ENCODE data around the gene SH3RF3. TPM values are rescaled to one million over a fixed set of nuclear protein-coding genes. Genes with fewer than 3 reads are reported as not detected.

The SH3RF3 gene
- total and polyA plus RNA-seq, 9 of the 15 experiments (the other 6 are each of a cell fraction or from before 2014, with no cell fraction given): 0.02 TPM; not detected in 8

- intact Hi-C loops (cut with micrococcal nuclease) (no loop called here), in situ Hi-C loops (cut with MboI) (no loop called here)
- Histone ChIP-seq H3K9me1 (ENCODE audit: control insufficient read depth, insufficient read depth, low read length) (no peaks in the 10 kb centered on the region), H4K20me1 (replicated peaks; ENCODE audit: control insufficient read depth, insufficient read depth, low read length) (peaks cover 6% of the 10 kb centered on the region; the same call in 1 of the 2 replicates), H3K9me3 (replicated peaks; ENCODE audit: control insufficient read depth, insufficient read depth, low read depth, low read length) (no peaks in the 10 kb centered on the region), H3K4me1 (replicated peaks in 1 of 2; ENCODE audit: control insufficient read depth in 2 of 2, insufficient read depth in 2 of 2, low read length in 2 of 2) (no peaks in the 10 kb centered on the region), H3K4me3 (no peak overlapping the region), H3K27ac (ENCODE audit: extremely low read depth, low read depth, low read length) (no peak overlapping the region), H3K79me2 (ENCODE audit: control insufficient read depth, insufficient read depth, low read length) (no peaks in the 10 kb centered on the region), H2AFZ (ENCODE audit: low read depth, low read length) (no peak overlapping the region), H3K36me3 (ENCODE audit: control insufficient read depth, insufficient read depth, low read length) (no peaks in the 10 kb centered on the region), H3K9ac (ENCODE audit: insufficient read depth in 1 of 2, low read depth in 2 of 2, low read length in 2 of 2) (no peak overlapping the region), H3K27me3 (ENCODE audit: control insufficient read depth in 2 of 2, insufficient read depth in 2 of 2, low read length in 2 of 2) (peaks cover 13 to 48% of the 10 kb centered on the region in 2 experiments), H3K4me2 (ENCODE audit: insufficient read depth, low read length) (no peak overlapping the region)
- DNase-seq (ENCODE audit: extremely low read depth in 1 of 4, low spot score in 3 of 4): no peak
- TF ChIP-seq HMBOX1 (IDR thresholded peaks at IDR 0.05) (no peak), OTX1 (CRISPR knock-in tag; IDR thresholded peaks at IDR 0.05) (no peak), TCFL5 (CRISPR knock-in tag; conservative IDR thresholded peaks at IDR 0.05) (no peak), STAT5B (CRISPR knock-in tag; IDR thresholded peaks at IDR 0.05) (no peak), PBX2 (CRISPR knock-in tag; IDR thresholded peaks at IDR 0.05; ENCODE audit: low read depth) (no peak), PBX2 (tag; conservative IDR thresholded peaks at IDR 0.05; ENCODE audit: low read depth) (no peak), PATZ1 (CRISPR knock-in tag; IDR thresholded peaks at IDR 0.05; ENCODE audit: borderline replicate concordance) (no peak), EGR1 (conservative IDR thresholded peaks at IDR 0.05) (no peak), ATF7 (IDR thresholded peaks at IDR 0.05) (no peak)
- TF ChIP-seq, protein P1, sequence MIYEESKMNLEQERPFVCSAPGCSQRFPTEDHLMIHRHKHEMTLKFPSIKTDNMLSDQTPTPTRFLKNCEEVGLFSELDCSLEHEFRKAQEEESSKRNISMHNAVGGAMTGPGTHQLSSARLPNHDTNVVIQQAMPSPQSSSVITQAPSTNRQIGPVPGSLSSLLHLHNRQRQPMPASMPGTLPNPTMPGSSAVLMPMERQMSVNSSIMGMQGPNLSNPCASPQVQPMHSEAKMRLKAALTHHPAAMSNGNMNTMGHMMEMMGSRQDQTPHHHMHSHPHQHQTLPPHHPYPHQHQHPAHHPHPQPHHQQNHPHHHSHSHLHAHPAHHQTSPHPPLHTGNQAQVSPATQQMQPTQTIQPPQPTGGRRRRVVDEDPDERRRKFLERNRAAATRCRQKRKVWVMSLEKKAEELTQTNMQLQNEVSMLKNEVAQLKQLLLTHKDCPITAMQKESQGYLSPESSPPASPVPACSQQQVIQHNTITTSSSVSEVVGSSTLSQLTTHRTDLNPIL (CRISPR knock-in tag; IDR thresholded peaks at IDR 0.05): no peak
- TF ChIP-seq, protein P2, sequence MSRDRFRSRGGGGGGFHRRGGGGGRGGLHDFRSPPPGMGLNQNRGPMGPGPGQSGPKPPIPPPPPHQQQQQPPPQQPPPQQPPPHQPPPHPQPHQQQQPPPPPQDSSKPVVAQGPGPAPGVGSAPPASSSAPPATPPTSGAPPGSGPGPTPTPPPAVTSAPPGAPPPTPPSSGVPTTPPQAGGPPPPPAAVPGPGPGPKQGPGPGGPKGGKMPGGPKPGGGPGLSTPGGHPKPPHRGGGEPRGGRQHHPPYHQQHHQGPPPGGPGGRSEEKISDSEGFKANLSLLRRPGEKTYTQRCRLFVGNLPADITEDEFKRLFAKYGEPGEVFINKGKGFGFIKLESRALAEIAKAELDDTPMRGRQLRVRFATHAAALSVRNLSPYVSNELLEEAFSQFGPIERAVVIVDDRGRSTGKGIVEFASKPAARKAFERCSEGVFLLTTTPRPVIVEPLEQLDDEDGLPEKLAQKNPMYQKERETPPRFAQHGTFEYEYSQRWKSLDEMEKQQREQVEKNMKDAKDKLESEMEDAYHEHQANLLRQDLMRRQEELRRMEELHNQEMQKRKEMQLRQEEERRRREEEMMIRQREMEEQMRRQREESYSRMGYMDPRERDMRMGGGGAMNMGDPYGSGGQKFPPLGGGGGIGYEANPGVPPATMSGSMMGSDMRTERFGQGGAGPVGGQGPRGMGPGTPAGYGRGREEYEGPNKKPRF (IDR thresholded peaks at IDR 0.05; ENCODE audit: low read depth, low read length): no peak
- POLR2A ChIA-PET: no interaction called here
- no peak for FAIRE-seq
- WGBS (ENCODE audit: insufficient coverage, low coverage, missing lambda C conversion rate): under 1% methylated on average over 19 of the region's 19 CpGs
- ATAC-seq: no peak
- no TSS peak for BruUV-seq (replicated peaks)
- CTCF ChIA-PET (ENCODE audit: low intra/inter-chr PET ratio): no interaction called here
These were observed 254.7 kb downstream of the SH3RF3 start for GRCh38 chr2:109383505-109384307.
